PFSK-1 (cell line): ENCODE data around the gene CHRNA7.

Source experiments
- FOXP2 ChIP-seq: optimal IDR thresholded peaks from 2 replicates; pipeline ENCODE3; 2011; ENCODE audit warnings: borderline replicate concordance, control low read depth, inconsistent platforms; ENCODE audit not compliant: insufficient read depth; ENCODE audit errors: extremely low read length, extremely low read depth
- POLR2AphosphoS5 ChIP-seq: IDR thresholded peaks from 2 replicates; pipeline ENCODE4 v1.6.1; 2012; ENCODE audit warnings: low read depth, mild to moderate bottlenecking, control low read depth, low read length, moderate library complexity
- SIN3A ChIP-seq: IDR thresholded peaks from 2 replicates; pipeline ENCODE4 v1.6.1; 2012; ENCODE audit warnings: mild to moderate bottlenecking, low read length, moderate library complexity, borderline replicate concordance; ENCODE audit not compliant: insufficient read depth
- TAF1 ChIP-seq: IDR thresholded peaks from 2 replicates; pipeline ENCODE4 v1.6.1; 2012; ENCODE audit warnings: low read length, control low read depth, borderline replicate concordance; ENCODE audit not compliant: insufficient read depth
- TF ChIP-seq, protein P1 (sequence below), 2 experiments: IDR thresholded peaks; 2 replicates each; pipeline versions ENCODE4 v1.6.1 to v1.8.0; 2011 to 2012; ENCODE audit warnings: low read depth in 2 of 2, low read length in 2 of 2, control low read depth in 1 of 2, inconsistent platforms in 1 of 2, mild to moderate bottlenecking in 1 of 2, moderate library complexity in 1 of 2; ENCODE audit not compliant: insufficient read depth in 1 of 2

The CHRNA7 gene

GRCh38 chr15:32004249-32004648 is 26.1 kb upstream of the CHRNA7 start:
- TF ChIP-seq POLR2AphosphoS5 (no peak), TAF1 (no peak), FOXP2 (no peak), SIN3A (no peak)
- TF ChIP-seq, protein P1, sequence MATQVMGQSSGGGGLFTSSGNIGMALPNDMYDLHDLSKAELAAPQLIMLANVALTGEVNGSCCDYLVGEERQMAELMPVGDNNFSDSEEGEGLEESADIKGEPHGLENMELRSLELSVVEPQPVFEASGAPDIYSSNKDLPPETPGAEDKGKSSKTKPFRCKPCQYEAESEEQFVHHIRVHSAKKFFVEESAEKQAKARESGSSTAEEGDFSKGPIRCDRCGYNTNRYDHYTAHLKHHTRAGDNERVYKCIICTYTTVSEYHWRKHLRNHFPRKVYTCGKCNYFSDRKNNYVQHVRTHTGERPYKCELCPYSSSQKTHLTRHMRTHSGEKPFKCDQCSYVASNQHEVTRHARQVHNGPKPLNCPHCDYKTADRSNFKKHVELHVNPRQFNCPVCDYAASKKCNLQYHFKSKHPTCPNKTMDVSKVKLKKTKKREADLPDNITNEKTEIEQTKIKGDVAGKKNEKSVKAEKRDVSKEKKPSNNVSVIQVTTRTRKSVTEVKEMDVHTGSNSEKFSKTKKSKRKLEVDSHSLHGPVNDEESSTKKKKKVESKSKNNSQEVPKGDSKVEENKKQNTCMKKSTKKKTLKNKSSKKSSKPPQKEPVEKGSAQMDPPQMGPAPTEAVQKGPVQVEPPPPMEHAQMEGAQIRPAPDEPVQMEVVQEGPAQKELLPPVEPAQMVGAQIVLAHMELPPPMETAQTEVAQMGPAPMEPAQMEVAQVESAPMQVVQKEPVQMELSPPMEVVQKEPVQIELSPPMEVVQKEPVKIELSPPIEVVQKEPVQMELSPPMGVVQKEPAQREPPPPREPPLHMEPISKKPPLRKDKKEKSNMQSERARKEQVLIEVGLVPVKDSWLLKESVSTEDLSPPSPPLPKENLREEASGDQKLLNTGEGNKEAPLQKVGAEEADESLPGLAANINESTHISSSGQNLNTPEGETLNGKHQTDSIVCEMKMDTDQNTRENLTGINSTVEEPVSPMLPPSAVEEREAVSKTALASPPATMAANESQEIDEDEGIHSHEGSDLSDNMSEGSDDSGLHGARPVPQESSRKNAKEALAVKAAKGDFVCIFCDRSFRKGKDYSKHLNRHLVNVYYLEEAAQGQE (IDR thresholded peaks at IDR 0.05; ENCODE audit: insufficient read depth in 1 of 2, low read depth in 2 of 2, low read length in 2 of 2) = no peak

GRCh38 chr15:32007355-32007960 is 22.9 kb upstream of the CHRNA7 start:
- TF ChIP-seq, protein P1 (IDR thresholded peaks at IDR 0.05; ENCODE audit: insufficient read depth in 1 of 2, low read depth in 2 of 2, low read length in 2 of 2) = no peak
- TF ChIP-seq SIN3A = no peak
- no peak for TF ChIP-seq POLR2AphosphoS5
- TF ChIP-seq FOXP2 = no peak
- TF ChIP-seq TAF1 = no peak

GRCh38 chr15:32014953-32015352 is 15.4 kb upstream of the CHRNA7 start:
- TF ChIP-seq, protein P1 (IDR thresholded peaks at IDR 0.05; ENCODE audit: insufficient read depth in 1 of 2, low read depth in 2 of 2, low read length in 2 of 2) = no peak
- TF ChIP-seq FOXP2 (no peak), TAF1 (no peak), SIN3A (no peak), POLR2AphosphoS5 (no peak)

- no peak for TF ChIP-seq SIN3A
- TF ChIP-seq POLR2AphosphoS5 = no peak
- no peak for TF ChIP-seq FOXP2
- no peak for TF ChIP-seq TAF1
- TF ChIP-seq, protein P1 (IDR thresholded peaks at IDR 0.05; ENCODE audit: insufficient read depth in 1 of 2, low read depth in 2 of 2, low read length in 2 of 2) = no peak
Observed at GRCh38 chr15:32020156-32020555, 10.2 kb upstream of the CHRNA7 start.
